GM12878 (cell line): ENCODE results near the gene KYAT1.

Experiments used
- RFX5 ChIP-seq: IDR thresholded peaks from 2 replicates; pipeline ENCODE4 v1.6.1; 2011; ENCODE audit warnings: low read depth, low read length, improper control_type of control experiment
- SP1 ChIP-seq: IDR thresholded peaks from one replicate; pipeline ENCODE4 v1.6.1; 2011; ENCODE audit warnings: low read depth, low read length
- ZNF24 ChIP-seq: fragments of 450-650 bp; IDR thresholded peaks from 2 replicates; pipeline ENCODE4 v1.6.1; 2017; ENCODE audit warnings: antibody characterized with exemption, mild to moderate bottlenecking

- TF ChIP-seq ZNF24 (no peak), SP1 (no peak), RFX5 (no peak)
Observed at GRCh38 chr9:128886211-128886891, 4.6 kb upstream of the KYAT1 start.
